Muscle layer of colon (tissue), 2 donors: Measurements from ENCODE around the gene AOC1.
"Not testable (repeated sequence)": the region's sequence is repeated elsewhere in the genome, so short reads cannot be mapped to it uniquely, and the experiment has no call there.

Source experiments
- H3K27ac ChIP-seq: one replicate; pipeline ENCODE4 v1.7.0; 2013; ENCODE audit warnings: low read depth, mild to moderate bottlenecking, low read length, moderate library complexity
- H3K27me3 ChIP-seq, 2 donors: one replicate each; pipeline ENCODE4 v1.7.0; 2013; ENCODE audit warnings: low read length in 2 of 2, mild to moderate bottlenecking in 2 of 2; ENCODE audit not compliant: insufficient read depth in 2 of 2, control insufficient read depth in 1 of 2
- H3K36me3 ChIP-seq: one replicate; pipeline ENCODE4 v1.7.0; 2013; ENCODE audit warnings: mild to moderate bottlenecking, low read length; ENCODE audit not compliant: insufficient read depth
- H3K4me1 ChIP-seq: one replicate; pipeline ENCODE4 v1.7.0; 2013; ENCODE audit warnings: mild to moderate bottlenecking, low read length; ENCODE audit not compliant: insufficient read depth
- H3K4me3 ChIP-seq, 2 donors: one replicate each; pipeline ENCODE4 v1.7.0; 2013; ENCODE audit warnings: low read length in 2 of 2, low read depth in 1 of 2, mild to moderate bottlenecking in 1 of 2, moderate library complexity in 1 of 2
- H3K9ac ChIP-seq: one replicate; pipeline ENCODE4 v1.7.0; 2013; ENCODE audit warnings: low read length
- H3K9me3 ChIP-seq: one replicate; pipeline ENCODE4 v1.7.0; 2013; ENCODE audit warnings: mild to moderate bottlenecking, low read length
- donor health status: abdominal sarcoma.
- donor health status: Adenocarcinoma of cecum.

Gene AOC1, protein sequence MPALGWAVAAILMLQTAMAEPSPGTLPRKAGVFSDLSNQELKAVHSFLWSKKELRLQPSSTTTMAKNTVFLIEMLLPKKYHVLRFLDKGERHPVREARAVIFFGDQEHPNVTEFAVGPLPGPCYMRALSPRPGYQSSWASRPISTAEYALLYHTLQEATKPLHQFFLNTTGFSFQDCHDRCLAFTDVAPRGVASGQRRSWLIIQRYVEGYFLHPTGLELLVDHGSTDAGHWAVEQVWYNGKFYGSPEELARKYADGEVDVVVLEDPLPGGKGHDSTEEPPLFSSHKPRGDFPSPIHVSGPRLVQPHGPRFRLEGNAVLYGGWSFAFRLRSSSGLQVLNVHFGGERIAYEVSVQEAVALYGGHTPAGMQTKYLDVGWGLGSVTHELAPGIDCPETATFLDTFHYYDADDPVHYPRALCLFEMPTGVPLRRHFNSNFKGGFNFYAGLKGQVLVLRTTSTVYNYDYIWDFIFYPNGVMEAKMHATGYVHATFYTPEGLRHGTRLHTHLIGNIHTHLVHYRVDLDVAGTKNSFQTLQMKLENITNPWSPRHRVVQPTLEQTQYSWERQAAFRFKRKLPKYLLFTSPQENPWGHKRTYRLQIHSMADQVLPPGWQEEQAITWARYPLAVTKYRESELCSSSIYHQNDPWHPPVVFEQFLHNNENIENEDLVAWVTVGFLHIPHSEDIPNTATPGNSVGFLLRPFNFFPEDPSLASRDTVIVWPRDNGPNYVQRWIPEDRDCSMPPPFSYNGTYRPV

DNA sequence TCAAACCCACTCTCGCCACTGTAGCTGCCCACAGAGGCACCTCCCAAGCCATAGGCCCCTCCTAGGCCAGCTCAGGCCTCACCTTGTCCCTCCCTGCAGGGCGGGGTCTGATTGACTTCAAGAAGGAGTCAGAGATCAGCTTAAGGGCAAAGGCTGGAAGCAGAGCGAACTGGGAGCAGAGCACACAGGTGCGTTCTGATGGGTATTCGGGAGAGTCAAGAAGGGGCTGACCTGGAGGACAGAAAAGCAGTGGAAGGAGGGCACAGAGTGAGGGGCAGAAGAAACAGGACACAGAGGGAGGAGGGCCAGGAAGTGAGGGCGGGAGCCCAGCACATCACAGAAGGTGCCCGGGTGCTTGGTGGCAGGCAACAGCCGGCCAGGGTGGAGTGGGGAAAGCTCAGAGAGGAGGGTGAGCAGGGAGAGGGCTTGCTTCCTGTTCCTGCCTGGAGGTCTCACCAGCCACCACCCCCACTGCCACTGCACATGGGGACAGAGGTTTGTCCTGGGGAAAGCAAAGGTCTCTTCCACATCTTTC, at the start of gene AOC1:
Gene AOC1 (plus strand): TSS at position 147 of the 535 bp plus-strand sequence. CDS start 3,954 bp downstream, outside the sequence.
- H3K27ac ChIP-seq: no peak within 1 kb of the TSS
- no peaks in the 10 kb centered on the region for H3K9me3 ChIP-seq
- no peaks in the 10 kb centered on the region for H3K4me1 ChIP-seq
- H3K4me3 ChIP-seq: no peak within 1 kb of the TSS
- H3K27me3 ChIP-seq: peaks cover 0 to 10% of the 10 kb centered on the region in 2 donors
- no peak within 1 kb of the TSS for H3K9ac ChIP-seq
- no peaks in the 10 kb centered on the region for H3K36me3 ChIP-seq

DNA sequence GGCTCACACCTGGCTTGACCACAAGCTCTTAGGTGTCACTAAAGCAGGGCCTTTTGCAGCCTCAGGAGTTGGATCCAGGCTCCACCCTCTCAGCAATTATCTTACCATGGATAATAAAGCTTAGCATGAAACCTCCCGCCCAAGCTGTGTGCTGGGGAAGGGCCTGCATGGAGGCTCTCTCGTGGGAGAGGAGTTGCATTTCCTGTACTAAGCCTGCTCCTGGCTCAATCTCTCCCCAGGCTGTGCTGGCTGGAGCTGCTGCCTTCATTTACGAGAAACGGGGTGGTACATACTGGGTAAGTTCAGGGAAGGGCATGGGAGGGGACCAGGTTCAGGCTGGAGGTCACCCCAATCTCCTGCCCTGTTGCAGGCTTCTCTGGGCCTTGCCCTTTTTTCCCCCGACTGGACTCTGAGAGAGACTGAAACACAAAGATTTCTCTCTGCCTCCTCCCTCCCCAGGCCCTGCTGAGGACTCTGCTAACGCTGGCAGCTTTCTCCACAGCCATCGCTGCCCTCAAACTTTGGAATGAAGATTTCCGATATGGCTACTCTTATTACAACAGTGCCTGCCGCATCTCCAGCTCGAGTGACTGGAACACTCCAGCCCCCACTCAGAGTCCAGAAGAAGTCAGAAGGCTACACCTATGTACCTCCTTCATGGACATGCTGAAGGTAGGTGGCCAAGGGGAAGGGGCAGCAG, 49.0 kb upstream of the AOC1 start:
- no peaks in the 10 kb centered on the region for H3K36me3 ChIP-seq
- H3K27ac ChIP-seq: no peak overlapping the region
- H3K9me3 ChIP-seq: peaks cover 11% of the 10 kb centered on the region
- H3K4me1 ChIP-seq: no peaks in the 10 kb centered on the region
- no peak overlapping the region for H3K4me3 ChIP-seq
- no peak overlapping the region for H3K9ac ChIP-seq
- H3K27me3 ChIP-seq: peaks cover 4 to 34% of the 10 kb centered on the region in 2 donors

DNA sequence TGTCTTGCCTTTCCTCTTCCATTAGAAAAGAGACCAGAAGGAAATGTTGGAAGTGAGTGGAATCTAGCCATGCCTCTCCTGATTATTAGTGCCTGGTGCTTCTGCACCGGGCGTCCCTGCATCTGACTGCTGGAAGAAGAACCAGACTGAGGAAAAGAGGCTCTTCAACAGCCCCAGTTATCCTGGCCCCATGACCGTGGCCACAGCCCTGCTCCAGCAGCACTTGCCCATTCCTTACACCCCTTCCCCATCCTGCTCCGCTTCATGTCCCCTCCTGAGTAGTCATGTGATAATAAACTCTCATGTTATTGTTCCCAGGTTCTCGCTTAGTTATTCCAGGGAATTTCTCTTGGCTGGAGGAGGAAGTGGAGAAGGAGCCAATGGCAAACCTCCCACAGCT, 47.5 kb upstream of the AOC1 start:
- Histone ChIP-seq H3K4me1 (no peaks in the 10 kb centered on the region), H3K9me3 (peaks cover 11% of the 10 kb centered on the region), H3K36me3 (no peaks in the 10 kb centered on the region), H3K4me3 (no peak overlapping the region), H3K27ac (no peak overlapping the region), H3K9ac (no peak overlapping the region), H3K27me3 (peaks cover 3 to 29% of the 10 kb centered on the region in 2 donors)

DNA sequence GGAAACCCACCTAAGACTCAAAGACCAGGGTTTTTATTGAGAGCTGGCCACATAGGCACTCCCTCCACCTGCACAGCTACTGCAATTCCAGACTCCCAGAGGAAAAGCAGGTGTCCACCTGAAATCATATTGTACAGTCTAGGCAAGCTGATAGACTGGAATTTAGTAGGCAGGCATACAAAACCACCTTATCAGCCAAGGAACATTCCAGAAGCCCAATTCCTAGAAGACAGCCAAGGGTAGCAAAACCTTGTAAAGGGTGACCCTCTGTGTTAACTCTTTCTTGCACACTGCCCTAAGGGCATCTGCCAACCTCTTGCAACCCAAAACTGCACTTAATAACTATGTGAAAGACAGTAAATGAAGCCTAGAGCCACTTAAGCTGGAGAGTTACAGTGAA, 46.5 kb upstream of the AOC1 start:
- Histone ChIP-seq H3K9me3 (peaks cover 11% of the 10 kb centered on the region), H3K36me3 (no peaks in the 10 kb centered on the region), H3K4me3 (no peak overlapping the region), H3K4me1 (no peaks in the 10 kb centered on the region), H3K27ac (no peak overlapping the region), H3K9ac (no peak overlapping the region), H3K27me3 (peaks cover 0 to 18% of the 10 kb centered on the region in 2 donors)

DNA sequence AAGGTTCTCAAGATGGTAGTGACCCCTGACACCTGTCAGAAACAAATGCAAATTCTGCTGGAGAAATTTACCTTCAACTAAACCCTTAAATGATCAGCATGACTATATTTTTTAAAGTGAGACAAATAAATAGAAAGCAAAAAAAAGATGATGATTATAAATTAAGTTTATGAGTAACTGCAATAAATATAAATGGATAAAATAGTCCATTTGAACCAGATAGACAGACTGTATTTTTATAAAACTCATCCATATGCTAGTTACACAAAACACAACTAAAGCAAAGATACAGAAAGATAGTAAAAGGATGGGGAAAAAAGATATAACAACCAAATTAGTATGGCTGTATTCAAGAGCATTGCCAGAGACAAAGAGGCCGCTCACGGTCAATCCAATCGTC, 45.9 kb upstream of the AOC1 start:
- H3K27ac ChIP-seq: no peak overlapping the region
- H3K9me3 ChIP-seq: peaks cover 11% of the 10 kb centered on the region
- H3K4me1 ChIP-seq: no peaks in the 10 kb centered on the region
- no peaks in the 10 kb centered on the region for H3K36me3 ChIP-seq
- H3K9ac ChIP-seq: no peak overlapping the region
- no peak overlapping the region for H3K4me3 ChIP-seq
- H3K27me3 ChIP-seq: peaks cover 0 to 12% of the 10 kb centered on the region in 2 donors

DNA sequence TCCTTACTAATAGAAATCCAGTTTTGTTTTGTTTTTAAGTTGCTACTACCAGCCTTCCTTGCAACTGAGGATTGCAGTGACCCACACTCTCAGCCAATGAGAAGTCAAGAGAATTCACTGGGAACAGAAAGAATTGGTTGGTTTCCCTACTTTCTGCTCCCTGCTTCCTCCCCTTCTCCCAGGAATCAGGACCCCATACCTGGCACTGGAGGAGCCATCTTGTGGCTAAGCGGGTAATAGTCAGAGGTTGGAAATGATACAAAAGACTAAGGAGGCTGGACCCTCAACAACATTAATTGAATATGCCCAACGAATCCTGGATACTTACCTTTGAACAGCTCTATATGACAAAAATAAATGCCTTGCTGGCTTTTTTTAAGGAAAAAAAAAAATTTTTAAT, 45.5 kb upstream of the AOC1 start:
- H3K4me3 ChIP-seq: no peak overlapping the region

DNA sequence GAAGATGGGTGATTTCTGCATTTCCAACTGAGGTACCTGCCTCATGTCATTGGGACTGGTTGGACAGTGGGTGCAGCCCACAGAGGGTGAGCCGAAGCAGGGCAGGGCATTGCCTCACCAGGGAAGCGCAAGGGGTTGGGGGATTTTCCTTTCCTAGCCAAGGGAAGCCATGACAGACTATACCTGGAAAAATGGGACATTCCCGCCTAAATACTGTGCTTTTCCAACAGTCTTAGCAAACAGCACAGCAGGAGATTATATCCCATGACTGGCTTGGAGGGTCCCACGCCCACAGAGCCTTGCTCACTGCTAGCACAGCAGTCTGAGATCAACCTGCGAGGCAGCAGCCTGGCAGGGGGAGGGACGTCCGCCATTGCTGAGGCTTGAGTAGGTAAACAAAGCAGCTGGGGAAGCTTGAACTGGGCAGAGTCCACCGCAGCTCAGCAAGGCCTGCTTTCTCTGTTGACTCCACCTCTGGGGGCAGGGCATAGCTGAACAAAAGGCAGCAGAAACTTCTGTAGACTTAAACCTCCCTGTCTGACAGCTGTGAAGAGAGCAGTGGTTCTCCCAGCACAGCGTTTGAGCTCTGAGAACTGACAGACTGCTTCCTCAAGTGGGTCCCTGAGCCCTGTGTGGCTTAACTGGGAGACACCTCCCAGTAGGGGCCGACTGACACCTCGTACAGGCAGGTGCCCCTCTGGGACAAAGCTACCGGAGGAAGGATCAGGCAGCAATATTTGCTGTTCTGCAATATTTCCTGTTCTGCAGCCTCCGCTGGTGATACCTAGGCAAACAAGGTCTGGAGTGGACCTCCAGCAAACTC, 44.5 kb upstream of the AOC1 start:
- peaks cover 11% of the 10 kb centered on the region for H3K9me3 ChIP-seq
- not testable (repeated sequence) for H3K4me3 ChIP-seq, H3K4me1 ChIP-seq, H3K27ac ChIP-seq, H3K27me3 ChIP-seq, H3K9ac ChIP-seq, H3K36me3 ChIP-seq

More for the DNA sequence above, 45.5 kb upstream of the AOC1 start:
- Histone ChIP-seq H3K9me3 (peaks cover 11% of the 10 kb centered on the region), H3K4me1 (no peaks in the 10 kb centered on the region), H3K9ac (no peak overlapping the region), H3K27me3 (peaks cover 0 to 8% of the 10 kb centered on the region in 2 donors), H3K36me3 (no peaks in the 10 kb centered on the region), H3K27ac (no peak overlapping the region)

DNA sequence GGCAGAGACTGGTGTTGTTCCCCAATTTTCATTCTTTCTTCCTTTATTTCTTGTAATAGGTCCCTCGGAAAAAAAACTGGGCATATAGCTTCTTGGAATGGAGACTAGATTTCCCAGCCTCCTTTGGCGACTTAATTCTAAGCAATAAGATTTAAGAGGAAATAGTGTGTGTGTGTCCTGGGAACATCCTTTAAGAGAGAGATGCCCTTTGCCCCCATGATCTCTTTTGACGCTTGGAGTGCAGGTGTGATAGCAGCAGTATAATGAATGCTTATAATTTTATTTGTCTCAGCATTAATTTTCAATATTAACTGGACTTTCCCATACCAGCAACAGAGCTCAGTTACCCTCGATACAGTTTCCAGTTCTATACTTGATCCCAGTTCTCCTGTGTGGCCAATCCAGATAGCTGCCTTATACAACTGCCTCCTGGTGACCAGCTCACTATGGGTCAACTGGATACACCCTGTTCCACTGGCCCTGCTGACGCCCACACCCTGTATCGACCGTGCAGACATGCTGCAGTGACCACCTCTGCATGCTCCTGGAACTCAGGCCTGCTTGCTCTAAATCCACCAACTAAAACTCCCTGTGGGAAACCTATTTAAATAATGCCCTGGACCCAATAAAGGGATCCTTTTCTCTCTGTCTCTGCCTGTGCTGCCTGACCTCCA, 37.9 kb upstream of the AOC1 start:
- Histone ChIP-seq H3K9me3 (no peaks in the 10 kb centered on the region), H3K27me3 (no peaks in the 10 kb centered on the region), H3K27ac (no peak overlapping the region), H3K36me3 (no peaks in the 10 kb centered on the region), H3K9ac (no peak overlapping the region), H3K4me1 (no peaks in the 10 kb centered on the region), H3K4me3 (no peak overlapping the region)

DNA sequence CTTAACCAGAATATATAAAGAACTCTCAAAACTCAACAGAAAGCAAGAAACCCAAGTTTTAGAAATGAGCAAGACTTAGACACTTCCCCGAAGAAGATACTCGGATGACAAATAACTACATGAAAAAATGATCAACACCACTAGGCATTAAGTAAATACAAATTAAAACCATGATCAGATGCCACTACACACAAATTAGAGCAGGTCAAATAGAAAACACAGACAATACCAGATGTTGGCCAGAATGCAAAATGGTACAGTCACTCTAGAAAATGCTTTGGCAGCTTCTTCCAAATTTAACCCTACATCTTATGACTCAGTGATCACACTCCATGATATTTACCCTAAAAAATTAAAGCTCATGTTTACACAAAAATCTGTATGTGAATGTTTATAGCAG, 33.3 kb upstream of the AOC1 start:
- no peaks in the 10 kb centered on the region for H3K36me3 ChIP-seq
- H3K4me3 ChIP-seq: no peak overlapping the region
- H3K4me1 ChIP-seq: no peaks in the 10 kb centered on the region
- H3K9me3 ChIP-seq: no peaks in the 10 kb centered on the region
- H3K27ac ChIP-seq: no peak overlapping the region
- H3K27me3 ChIP-seq: no peaks in the 10 kb centered on the region
- no peak overlapping the region for H3K9ac ChIP-seq

DNA sequence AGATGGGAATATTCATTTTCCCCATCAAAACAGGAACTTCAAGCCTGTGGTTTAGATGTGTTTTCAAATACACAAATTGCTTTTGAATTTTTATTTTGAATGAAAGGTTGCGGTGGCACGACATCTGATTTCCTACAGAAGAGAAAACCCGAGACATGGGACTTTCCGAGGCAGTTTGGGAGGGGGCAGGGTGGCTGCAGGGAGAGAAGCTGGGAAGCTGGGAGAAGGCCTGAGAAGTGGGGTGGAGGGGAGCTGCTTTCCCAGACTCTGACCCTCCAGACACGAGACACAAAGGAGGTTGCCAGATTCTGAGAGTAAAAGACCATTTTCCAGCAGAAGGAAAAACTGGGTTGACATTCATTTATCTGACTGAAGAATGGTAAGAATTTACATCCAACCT, 32.2 kb upstream of the AOC1 start:
- Histone ChIP-seq H3K4me3 (no peak overlapping the region), H3K36me3 (no peaks in the 10 kb centered on the region), H3K27ac (no peak overlapping the region), H3K27me3 (no peaks in the 10 kb centered on the region), H3K9me3 (no peaks in the 10 kb centered on the region), H3K9ac (no peak overlapping the region), H3K4me1 (no peaks in the 10 kb centered on the region)
